Prostate gland (tissue), 2 donors: ENCODE results near the gene APOA5. TPM values are rescaled to one million over a fixed set of nuclear protein-coding genes. Genes with fewer than 3 reads are reported as not detected.

Source experiments
- DNase-seq: peaks from one replicate; pipeline ENCODE4 v3.0.0-alpha.2; 2019; ENCODE audit warnings: low spot score
- H3K27ac ChIP-seq, 2 donors: fragments of 200-600 bp; sonication (generic); 2 replicates each; pipeline ENCODE4 v1.5.1; 2017 to 2019
- H3K27me3 ChIP-seq: fragments of 200-600 bp; sonication (generic); replicated peaks from 2 replicates; pipeline ENCODE4 v1.5.1; 2019; ENCODE audit not compliant: insufficient read depth
- H3K36me3 ChIP-seq, 2 donors: fragments of 200-600 bp; sonication (generic); 1 replicate in 1 of 2; 2 replicates in 1 of 2; pipeline versions ENCODE4 v1.5.1 to v1.8.1; 2017 to 2019
- H3K4me1 ChIP-seq: fragments of 200-600 bp; sonication (generic); replicated peaks from 2 replicates; pipeline ENCODE4 v1.5.1; 2019
- H3K4me3 ChIP-seq, 2 donors: fragments of 200-600 bp; sonication (generic); 2 replicates each; pipeline ENCODE4 v1.5.1; 2017 to 2019
- H3K9me3 ChIP-seq: fragments of 200-600 bp; sonication (generic); 2 replicates; pipeline ENCODE4 v1.5.1; 2017
- CTCF ChIP-seq, 4 experiments: fragments of 200-600 bp in 2 of 4; fragments of 450-650 bp in 2 of 4; sonication (generic) in 2 of 4; IDR thresholded peaks; 1 replicate in 3 of 4; 2 replicates in 1 of 4; pipeline ENCODE4 v1.5.1; 2016 to 2019; ENCODE audit warnings: antibody characterized with exemption in 4 of 4, mild to moderate bottlenecking in 2 of 4, moderate library complexity in 2 of 4
- POLR2A ChIP-seq: fragments of 450-650 bp; IDR thresholded peaks from one replicate; pipeline ENCODE4 v1.6.1; 2016; ENCODE audit warnings: antibody characterized with exemption, mild to moderate bottlenecking
- POLR2AphosphoS5 ChIP-seq: sonication (generic); formaldehyde crosslinking; IDR thresholded peaks from one replicate; pipeline ENCODE4 v1.6.1; 2017; ENCODE audit warnings: antibody characterized with exemption
- WGBS: methylation state at CpG from one replicate; pipeline ENCODE4 v1.1.5; 2018; 5-methylcytosine and 5-hydroxymethylcytosine counted together
- intact Hi-C: fragments of 100-400 bp; cut with DNase I; formaldehyde crosslinking; loops from one replicate; pipeline ENCODE4 v1.14.2; 2022
- total RNA-seq, 2 donors: library from RNA; depleted of rRNA; stranded (reverse); fragments of >200 nt; gene quantifications; one replicate each; pipeline ENCODE4 v1.1.0, GENCODE V29; 2016

Gene APOA5
- total RNA-seq, 2 donors from 2014 or later = 0.87 TPM; not detected in 1

- WGBS = 55% methylated on average over 5 of the region's 5 CpGs
- peak overlapping the region; percentile 79 to 89 for H3K4me3 ChIP-seq
- peaks cover 9 to 10% of the 10 kb centered on the region in 2 donors for H3K36me3 ChIP-seq
- intact Hi-C loops = loop anchor here (5.0 kb wide), 2 partner anchors 315 to 445 kb away; partner anchors contain the start of genes PCSK7 and RNF214
- H3K27ac ChIP-seq = no peak overlapping the region
- peaks cover 3% of the 10 kb centered on the region for H3K4me1 ChIP-seq
- no peak for DNase-seq
- no peak for TF ChIP-seq POLR2AphosphoS5
- TF ChIP-seq CTCF (IDR thresholded peaks at IDR 0.05) = no peak
- TF ChIP-seq POLR2A = no peak
- H3K27me3 ChIP-seq = no peaks in the 10 kb centered on the region
- H3K9me3 ChIP-seq = no peaks in the 10 kb centered on the region
Observed at GRCh38 chr11:116786966-116787365, 4.7 kb downstream of the APOA5 start.

GRCh38 chr11:116786326-116786725, 5.4 kb downstream of the APOA5 start:
- H3K27me3 ChIP-seq = no peaks in the 10 kb centered on the region
- H3K4me3 ChIP-seq = no peak overlapping the region
- H3K27ac ChIP-seq = no peak overlapping the region
- H3K9me3 ChIP-seq = no peaks in the 10 kb centered on the region
- TF ChIP-seq POLR2AphosphoS5 (no peak), POLR2A (no peak), CTCF (IDR thresholded peaks at IDR 0.05) (no peak)
- no peak for DNase-seq
- intact Hi-C loops = loop anchor here (5.0 kb wide), 2 partner anchors 316 to 446 kb away; partner anchors contain the start of genes PCSK7 and RNF214
- WGBS = 92% methylated on average over 2 of the region's 2 CpGs
- peaks cover 9 to 10% of the 10 kb centered on the region in 2 donors for H3K36me3 ChIP-seq
- peaks cover 3% of the 10 kb centered on the region for H3K4me1 ChIP-seq

- Histone ChIP-seq H3K27ac (no peak overlapping the region), H3K27me3 (no peaks in the 10 kb centered on the region), H3K4me3 (no peak overlapping the region), H3K4me1 (peaks cover 3% of the 10 kb centered on the region), H3K36me3 (peaks cover 14 to 18% of the 10 kb centered on the region in 2 donors), H3K9me3 (no peaks in the 10 kb centered on the region)
- TF ChIP-seq POLR2A (no peak), POLR2AphosphoS5 (no peak), CTCF (IDR thresholded peaks at IDR 0.05) (no peak)
- intact Hi-C loops = no loop called here
- DNase-seq = no peak
- WGBS = 88% methylated on average over 4 of the region's 4 CpGs
Observed at GRCh38 chr11:116782728-116783127, 9.0 kb downstream of the APOA5 start.

- peaks cover 4 to 8% of the 10 kb centered on the region in 2 donors for H3K36me3 ChIP-seq
Observed at GRCh38 chr11:116778556-116778955, 13.1 kb downstream of the APOA5 start.

More at GRCh38 chr11:116778556-116778955, 13.1 kb downstream of the APOA5 start:
- no peaks in the 10 kb centered on the region for H3K9me3 ChIP-seq
- DNase-seq = no peak
- no peaks in the 10 kb centered on the region for H3K27me3 ChIP-seq
- H3K27ac ChIP-seq = no peak overlapping the region
- 96% methylated on average over 4 of the region's 4 CpGs for WGBS
- no peaks in the 10 kb centered on the region for H3K4me1 ChIP-seq
- intact Hi-C loops = no loop called here
- no peak overlapping the region for H3K4me3 ChIP-seq
- TF ChIP-seq CTCF (IDR thresholded peaks at IDR 0.05) (no peak), POLR2A (no peak), POLR2AphosphoS5 (no peak)
